ENCODE results near the gene NCK2. TPM values are rescaled to one million over a fixed set of nuclear protein-coding genes. Genes with fewer than 3 reads are reported as not detected.

Gene NCK2
- total and polyA plus RNA-seq, 2 of the 13 experiments (the other 11 are each of a cell fraction or from before 2014, with no cell fraction given): 14.8 to 23.5 TPM

DNA sequence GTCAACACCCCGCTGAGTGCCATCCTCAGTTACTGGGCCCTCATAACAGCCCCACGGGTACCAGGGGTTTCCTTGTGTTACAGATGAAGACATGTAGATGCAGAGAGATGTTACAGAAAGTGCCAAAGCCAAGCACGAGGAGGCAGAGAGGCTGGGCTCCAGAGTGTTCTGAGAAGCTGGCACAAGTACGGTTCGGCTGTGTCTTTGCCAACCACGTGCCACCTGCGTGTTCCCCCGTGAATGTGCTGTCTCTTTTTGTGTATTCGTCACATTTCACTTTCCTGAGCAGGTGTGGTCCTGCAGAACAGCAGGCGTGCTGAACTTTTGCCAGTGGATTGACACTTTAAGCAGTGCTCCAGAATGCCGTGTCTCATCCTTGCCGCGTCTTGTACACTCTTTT is 124.6 kb downstream of the NCK2 start:
- H2AFZ ChIP-seq (ENCODE audit: low read length): no peak overlapping the region
- H3K4me3 ChIP-seq (replicated peaks in 1 of 3; ENCODE audit: insufficient read depth in 1 of 3, low read depth in 2 of 3, low read length in 3 of 3): no peak overlapping the region
- H3K27me3 ChIP-seq (ENCODE audit: control insufficient read depth in 1 of 2, insufficient read depth in 2 of 2, low read length in 2 of 2): no peaks in the 10 kb centered on the region
- H3K4me1 ChIP-seq (ENCODE audit: insufficient read depth, low read length): peaks cover 16% of the 10 kb centered on the region
- no TSS peak for BruUV-seq (replicated peaks)
- POLR2A ChIA-PET: no interaction called here
- intact Hi-C loops (cut with micrococcal nuclease; ENCODE audit: unreplicated experiment) (no loop called here), in situ Hi-C loops (cut with HindIII; ENCODE audit: extremely low pct_ligation_motif_present, low pct_unique_long_range_greater_than_20kb) (no loop called here)
- no peaks in the 10 kb centered on the region for H3K9me3 ChIP-seq (ENCODE audit: low read length)
- no peaks in the 10 kb centered on the region for H3K79me2 ChIP-seq (ENCODE audit: insufficient read depth, low read length)
- no peaks in the 10 kb centered on the region for H4K20me1 ChIP-seq (ENCODE audit: insufficient read depth, low read length)
- ATAC-seq (no peak), DNase-seq (ENCODE audit: low spot score) (no peak), FAIRE-seq (no peak)
- TF ChIP-seq, protein P1, sequence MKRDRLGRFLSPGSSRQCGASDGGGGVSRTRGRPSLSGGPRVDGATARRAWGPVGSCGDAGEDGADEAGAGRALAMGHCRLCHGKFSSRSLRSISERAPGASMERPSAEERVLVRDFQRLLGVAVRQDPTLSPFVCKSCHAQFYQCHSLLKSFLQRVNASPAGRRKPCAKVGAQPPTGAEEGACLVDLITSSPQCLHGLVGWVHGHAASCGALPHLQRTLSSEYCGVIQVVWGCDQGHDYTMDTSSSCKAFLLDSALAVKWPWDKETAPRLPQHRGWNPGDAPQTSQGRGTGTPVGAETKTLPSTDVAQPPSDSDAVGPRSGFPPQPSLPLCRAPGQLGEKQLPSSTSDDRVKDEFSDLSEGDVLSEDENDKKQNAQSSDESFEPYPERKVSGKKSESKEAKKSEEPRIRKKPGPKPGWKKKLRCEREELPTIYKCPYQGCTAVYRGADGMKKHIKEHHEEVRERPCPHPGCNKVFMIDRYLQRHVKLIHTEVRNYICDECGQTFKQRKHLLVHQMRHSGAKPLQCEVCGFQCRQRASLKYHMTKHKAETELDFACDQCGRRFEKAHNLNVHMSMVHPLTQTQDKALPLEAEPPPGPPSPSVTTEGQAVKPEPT (CRISPR knock-in tag; IDR thresholded peaks at IDR 0.05; ENCODE audit: low read depth): no peak
- no peak for TF ChIP-seq HOXA5 (CRISPR knock-in tag; IDR thresholded peaks at IDR 0.05)
- TF ChIP-seq HMG20A (CRISPR knock-in tag; IDR thresholded peaks at IDR 0.05; ENCODE audit: borderline replicate concordance): no peak
- no peak for TF ChIP-seq THAP11 (CRISPR knock-in tag; IDR thresholded peaks at IDR 0.05)
- TF ChIP-seq ZNF230 (CRISPR knock-in tag; IDR thresholded peaks at IDR 0.05): no peak
- no peak for TF ChIP-seq TBP (CRISPR knock-in tag; IDR thresholded peaks at IDR 0.05)
- TF ChIP-seq ZNF598 (CRISPR knock-in tag; IDR thresholded peaks at IDR 0.05; ENCODE audit: borderline replicate concordance): no peak
- no peak for TF ChIP-seq SIX4 (CRISPR knock-in tag; IDR thresholded peaks at IDR 0.05)
- no peak for TF ChIP-seq KAT8 (CRISPR knock-in tag; IDR thresholded peaks at IDR 0.05)
- no peak overlapping the region for H3K4me2 ChIP-seq (ENCODE audit: low read depth, low read length)
- H3K36me3 ChIP-seq (replicated peaks in 1 of 2; ENCODE audit: control insufficient read depth in 1 of 2, insufficient read depth in 2 of 2, low read length in 2 of 2): no peaks in the 10 kb centered on the region; a peak in 1 of 5 replicates
- H3K9ac ChIP-seq (ENCODE audit: insufficient read depth, low read depth, low read length): no peak overlapping the region
- no peak overlapping the region for H3K27ac ChIP-seq (ENCODE audit: extremely low read length, insufficient read depth, low read length)
- 99% methylated on average over 13 of the region's 13 CpGs for WGBS (ENCODE audit: low lambda C conversion rate)
- CTCF ChIA-PET (ENCODE audit: low intra/inter-chr PET ratio, low total read pairs): no interaction called here

DNA sequence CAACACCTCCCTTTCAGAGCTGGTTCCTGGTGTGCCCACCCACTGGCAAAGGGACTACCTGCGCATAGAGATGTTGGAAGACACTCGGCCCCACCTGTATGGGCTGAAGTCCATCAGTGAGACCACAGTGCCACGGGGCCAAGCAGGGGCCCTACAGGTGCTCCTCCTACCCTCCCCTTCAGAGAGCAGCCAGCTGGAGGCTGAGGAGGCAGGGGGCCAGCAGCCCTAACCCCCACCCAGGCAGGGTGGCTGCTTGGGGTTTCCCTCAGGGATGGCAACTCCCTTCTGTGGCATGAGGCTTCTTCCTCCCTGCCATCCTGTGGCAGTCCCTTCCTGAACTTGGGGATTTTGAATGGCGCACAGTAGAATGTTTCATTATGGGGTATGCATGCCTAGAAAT is 125.3 kb downstream of the NCK2 start:
- no peaks in the 10 kb centered on the region; a peak in 1 of 5 replicates for H3K36me3 ChIP-seq (replicated peaks in 1 of 2; ENCODE audit: control insufficient read depth in 1 of 2, insufficient read depth in 2 of 2, low read length in 2 of 2)
- in situ Hi-C loops (cut with HindIII; ENCODE audit: extremely low pct_ligation_motif_present, low pct_unique_long_range_greater_than_20kb): no loop called here

More for the DNA sequence above, 125.3 kb downstream of the NCK2 start:
- no peaks in the 10 kb centered on the region for H3K27me3 ChIP-seq (ENCODE audit: control insufficient read depth in 1 of 2, insufficient read depth in 2 of 2, low read length in 2 of 2)
- H3K27ac ChIP-seq (ENCODE audit: extremely low read length, insufficient read depth, low read length): no peak overlapping the region
- H3K79me2 ChIP-seq (ENCODE audit: insufficient read depth, low read length): no peaks in the 10 kb centered on the region
- no peak overlapping the region for H2AFZ ChIP-seq (ENCODE audit: low read length)
- H3K4me3 ChIP-seq (replicated peaks in 1 of 3; ENCODE audit: insufficient read depth in 1 of 3, low read depth in 2 of 3, low read length in 3 of 3): no peak overlapping the region
- DNase-seq (ENCODE audit: low spot score) (no peak), FAIRE-seq (no peak), ATAC-seq (no peak)
- H3K4me2 ChIP-seq (ENCODE audit: low read depth, low read length): no peak overlapping the region
- no peaks in the 10 kb centered on the region for H4K20me1 ChIP-seq (ENCODE audit: insufficient read depth, low read length)
- BruUV-seq (replicated peaks): no TSS peak
- intact Hi-C loops (cut with micrococcal nuclease; ENCODE audit: unreplicated experiment): no loop called here
- TF ChIP-seq NCOA1 (CRISPR knock-in tag; IDR thresholded peaks at IDR 0.05): no peak
- no peak overlapping the region for H3K9ac ChIP-seq (ENCODE audit: insufficient read depth, low read depth, low read length)
- POLR2A ChIA-PET: no interaction called here
- WGBS (ENCODE audit: low lambda C conversion rate): 92% methylated on average over 2 of the region's 4 CpGs
- CTCF ChIA-PET (ENCODE audit: low intra/inter-chr PET ratio, low total read pairs): no interaction called here
- H3K9me3 ChIP-seq (ENCODE audit: low read length): no peaks in the 10 kb centered on the region
- peaks cover 24% of the 10 kb centered on the region for H3K4me1 ChIP-seq (ENCODE audit: insufficient read depth, low read length)

Measured in HepG2 (cell line).